SH-SY5Y (cell line): Measurements from ENCODE around the gene IFIT5.

Experiments used
- GATA2 ChIP-seq: IDR thresholded peaks from 2 replicates; pipeline ENCODE4 v1.6.1; 2011; ENCODE audit warnings: mild to moderate bottlenecking, low read depth, low read length
- GATA3 ChIP-seq: IDR thresholded peaks from 2 replicates; pipeline ENCODE4 v1.6.1; 2011; ENCODE audit warnings: low read depth, mild to moderate bottlenecking, low read length, moderate library complexity

DNA sequence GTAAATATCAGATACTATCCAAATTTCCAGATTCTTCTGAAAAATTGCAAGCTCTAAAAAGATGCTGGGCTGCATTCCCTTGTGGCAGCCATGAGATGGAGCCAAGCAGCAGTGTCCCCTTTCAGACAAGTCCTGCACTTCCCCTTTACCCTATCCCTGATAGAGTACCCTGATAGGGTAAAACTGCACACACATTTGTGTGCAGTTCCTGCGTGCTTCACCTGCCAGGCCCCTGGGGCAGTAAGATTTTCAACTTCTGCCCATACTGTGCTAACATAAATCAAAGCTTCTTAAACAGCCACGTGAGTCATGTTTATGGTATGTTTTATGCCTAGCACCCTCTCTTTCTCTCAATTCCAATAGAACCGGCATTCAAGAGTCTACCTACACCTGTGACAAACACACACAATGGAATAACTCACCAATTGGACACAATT is 52.2 kb downstream of the IFIT5 start:
- TF ChIP-seq GATA2 (0 out of 2 replicates have a peak, but pooled peaks have one; percentile 28), GATA3 (no peak)
